ENCODE measurements around the gene KRABD2.

- TF ChIP-seq CTCF (IDR thresholded peaks at IDR 0.05) (no peak), POLR2A (IDR thresholded peaks at IDR 0.05) (no peak)
Measured at GRCh38 chr17:8419305-8419704, 42.8 kb upstream of the KRABD2 start.
